ENCODE measurements around the gene PRR14L. TPM values are rescaled to one million over a fixed set of nuclear protein-coding genes. Genes with fewer than 3 reads are reported as not detected.
"Not testable (repeated sequence)": the region's sequence is repeated elsewhere in the genome, so short reads cannot be mapped to it uniquely, and the experiment has no call there.

The PRR14L gene
- total RNA-seq, 2 donors from 2014 or later: 45.5 to 46.8 TPM

GRCh38 chr22:31692186-31692886 is 57.6 kb downstream of the PRR14L start:
- DNase-seq (peak; percentile 16 to 34), ATAC-seq (replicated peaks in 1 of 2) (peak; percentile 90 to 93)
- H3K36me3 Mint-ChIP-seq (ENCODE audit: insufficient read depth in 2 of 2): peaks cover 5 to 16% of the 10 kb centered on the region in 2 donors
- H3K4me3 Mint-ChIP-seq: peak overlapping the region; percentile 29 to 75
- no peaks in the 10 kb centered on the region for H3K27me3 Mint-ChIP-seq (ENCODE audit: low read depth)
- peaks cover 29% of the 10 kb centered on the region for H3K4me1 Mint-ChIP-seq (ENCODE audit: low read depth)
- peak overlapping the region; percentile 85 for H3K27ac Mint-ChIP-seq
- H3K9me3 Mint-ChIP-seq: no peaks in the 10 kb centered on the region

GRCh38 chr22:31691408-31691807 is 58.5 kb downstream of the PRR14L start:
- H3K9me3 Mint-ChIP-seq: no peaks in the 10 kb centered on the region
- peaks cover 5 to 12% of the 10 kb centered on the region in 2 donors for H3K36me3 Mint-ChIP-seq (ENCODE audit: insufficient read depth in 2 of 2)
- H3K4me1 Mint-ChIP-seq (ENCODE audit: low read depth): peaks cover 29% of the 10 kb centered on the region
- ATAC-seq (replicated peaks in 1 of 2) (peak in 1 of 2 donors; percentile 49), DNase-seq (no peak)
- H3K27me3 Mint-ChIP-seq (ENCODE audit: low read depth): no peaks in the 10 kb centered on the region
- H3K4me3 Mint-ChIP-seq: no peak overlapping the region
- H3K27ac Mint-ChIP-seq: no peak overlapping the region

DNA sequence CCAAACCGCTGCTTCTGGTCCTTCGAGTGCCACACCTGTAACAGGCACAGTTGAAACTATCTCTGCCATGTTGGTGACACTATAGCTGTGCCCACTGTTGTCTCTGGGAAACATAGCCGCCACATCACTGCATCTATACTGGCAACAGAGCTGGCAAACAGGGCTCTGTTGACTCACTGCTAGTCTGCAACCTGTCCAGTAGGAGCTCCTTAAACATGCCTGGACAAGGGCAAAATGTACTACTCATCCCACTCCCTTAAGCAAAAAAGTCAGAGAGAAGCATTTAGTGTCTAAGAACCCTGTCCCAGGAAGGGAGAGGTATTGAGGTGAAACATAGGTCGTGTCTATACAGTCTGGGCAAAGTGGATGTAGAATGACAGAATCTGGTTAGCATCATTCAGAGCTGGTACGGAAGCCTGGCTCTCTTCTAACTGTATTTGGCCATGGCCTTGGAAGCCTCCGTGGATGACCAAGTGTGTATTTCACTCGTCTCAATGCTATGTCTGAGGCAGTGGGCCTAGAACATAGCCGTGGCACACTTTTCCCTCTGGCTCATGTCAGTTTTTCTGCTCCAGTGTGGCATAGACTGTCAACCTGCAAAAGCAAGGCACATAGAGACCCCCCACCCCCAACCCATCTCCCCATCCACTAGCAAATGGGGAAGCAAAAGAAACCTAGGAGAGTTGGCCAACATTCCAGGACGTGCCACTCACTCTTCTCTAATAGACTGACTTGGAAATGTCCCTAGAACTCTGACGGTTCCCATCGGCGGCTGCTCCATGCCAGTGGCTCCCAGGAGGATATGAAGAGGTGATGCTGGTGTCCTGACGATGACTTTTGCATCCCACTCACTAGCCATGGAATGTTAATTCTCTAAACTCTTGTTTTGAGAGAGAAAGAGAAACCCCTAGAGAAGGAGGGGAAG is 66.5 kb downstream of the PRR14L start:
- no peaks in the 10 kb centered on the region for H3K4me1 Mint-ChIP-seq (ENCODE audit: low read depth)
- peaks cover 8 to 12% of the 10 kb centered on the region in 2 donors for H3K36me3 Mint-ChIP-seq (ENCODE audit: insufficient read depth in 2 of 2)
- no peak overlapping the region for H3K27ac Mint-ChIP-seq
- no peaks in the 10 kb centered on the region for H3K27me3 Mint-ChIP-seq (ENCODE audit: low read depth)
- H3K9me3 Mint-ChIP-seq: no peaks in the 10 kb centered on the region
- ATAC-seq (replicated peaks in 1 of 2) (no peak), DNase-seq (no peak)
- no peak overlapping the region for H3K4me3 Mint-ChIP-seq

- Mint-ChIP-seq H3K9me3 (no peaks in the 10 kb centered on the region), H3K4me3 (no peak overlapping the region), H3K27ac (no peak overlapping the region), H3K36me3 (ENCODE audit: insufficient read depth in 2 of 2) (peaks cover 7% of the 10 kb centered on the region in 2 donors), H3K4me1 (ENCODE audit: low read depth) (no peaks in the 10 kb centered on the region), H3K27me3 (ENCODE audit: low read depth) (no peaks in the 10 kb centered on the region)
- DNase-seq: no peak
- ATAC-seq (replicated peaks in 1 of 2): no peak
Observed at GRCh38 chr22:31682751-31683150, 67.2 kb downstream of the PRR14L start.

DNA sequence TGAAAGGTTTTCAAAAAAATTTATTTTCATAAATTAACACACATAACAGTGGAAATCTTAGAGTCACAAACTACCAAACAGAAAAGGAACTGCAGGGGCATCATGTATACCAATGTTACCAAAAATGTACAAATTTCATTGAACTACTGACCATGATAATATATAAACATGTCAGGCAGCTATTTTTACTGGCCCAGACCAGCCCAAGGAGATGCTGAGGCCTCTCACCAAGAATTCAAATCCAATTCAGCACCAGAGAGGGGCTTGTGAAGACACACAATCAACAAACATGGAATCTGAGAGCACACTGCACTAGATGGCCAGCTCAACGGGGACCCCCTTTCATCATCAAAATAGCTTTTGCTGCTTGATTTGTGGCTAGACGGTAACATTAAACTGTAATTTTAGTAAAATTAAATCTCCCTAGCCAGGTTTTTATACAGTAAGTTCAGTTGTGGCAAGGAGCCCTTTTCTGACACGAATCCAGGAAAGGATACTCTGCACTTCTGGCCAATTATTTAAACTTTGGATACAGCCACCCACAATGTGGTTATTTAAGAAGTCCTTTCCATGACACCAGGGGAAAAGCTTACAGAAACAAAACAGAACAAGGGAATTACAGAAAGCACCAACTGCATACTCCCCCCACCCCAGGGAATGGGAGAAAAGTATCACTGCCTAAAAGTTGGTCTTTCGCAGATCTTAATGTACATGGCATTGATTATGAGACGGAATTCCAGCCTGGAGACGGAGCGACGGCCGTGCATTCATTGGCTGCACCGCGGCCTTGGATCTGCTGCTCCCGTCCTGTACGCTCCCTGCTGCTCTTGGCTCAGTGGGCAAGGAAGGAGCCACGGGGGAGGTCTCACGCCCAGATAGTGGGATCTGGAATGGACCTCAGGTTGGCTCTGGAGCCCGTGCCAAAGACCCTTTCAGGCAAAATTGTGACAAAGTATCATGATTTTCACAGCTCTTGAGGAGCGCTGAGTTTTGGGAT is 68.3 kb downstream of the PRR14L start:
- Mint-ChIP-seq H3K9me3 (no peaks in the 10 kb centered on the region), H3K27ac (no peak overlapping the region)

DNA sequence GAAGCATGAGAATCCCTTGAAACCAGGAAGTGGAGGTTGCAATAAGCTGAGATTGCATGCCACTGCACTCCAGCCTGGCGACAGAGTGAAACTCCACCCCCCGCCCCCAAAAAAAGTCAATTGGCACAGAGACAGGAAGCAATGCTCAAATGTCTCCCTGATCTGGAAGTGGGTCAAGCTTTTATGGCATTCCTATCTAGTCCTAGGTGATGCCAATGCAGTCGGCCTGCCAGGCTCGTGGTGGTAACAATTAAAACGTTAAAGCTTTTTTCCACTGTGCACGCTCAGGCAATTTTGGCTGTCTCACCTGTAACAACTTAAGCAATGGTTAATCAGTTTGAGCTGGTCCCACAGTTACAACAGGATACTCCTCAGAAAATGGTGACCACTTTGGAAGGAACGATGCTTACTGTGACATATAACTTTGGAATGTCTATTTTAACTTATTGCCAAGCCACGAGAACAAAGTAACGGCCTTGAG is 69.0 kb downstream of the PRR14L start:
- Mint-ChIP-seq H3K27me3 (ENCODE audit: low read depth) (no peaks in the 10 kb centered on the region), H3K4me3 (no peak overlapping the region), H3K9me3 (no peaks in the 10 kb centered on the region), H3K27ac (no peak overlapping the region), H3K36me3 (ENCODE audit: insufficient read depth in 2 of 2) (peaks cover 6 to 7% of the 10 kb centered on the region in 2 donors), H3K4me1 (ENCODE audit: low read depth) (peaks cover 13% of the 10 kb centered on the region)
- ATAC-seq (replicated peaks in 1 of 2): no peak
- DNase-seq: no peak

More for the DNA sequence above, 68.3 kb downstream of the PRR14L start:
- Mint-ChIP-seq H3K4me3 (no peak overlapping the region), H3K27me3 (ENCODE audit: low read depth) (no peaks in the 10 kb centered on the region), H3K36me3 (ENCODE audit: insufficient read depth in 2 of 2) (peaks cover 7% of the 10 kb centered on the region in 2 donors), H3K4me1 (ENCODE audit: low read depth) (peaks cover 6% of the 10 kb centered on the region)
- ATAC-seq (replicated peaks in 1 of 2): no peak
- DNase-seq: no peak

- Mint-ChIP-seq H3K27ac (no peak overlapping the region), H3K27me3 (ENCODE audit: low read depth) (no peaks in the 10 kb centered on the region), H3K4me3 (no peak overlapping the region), H3K4me1 (ENCODE audit: low read depth) (peaks cover 13% of the 10 kb centered on the region), H3K9me3 (no peaks in the 10 kb centered on the region), H3K36me3 (ENCODE audit: insufficient read depth in 2 of 2) (no peaks in the 10 kb centered on the region)
- ATAC-seq (replicated peaks in 1 of 2) (no peak), DNase-seq (no peak)
Observed at GRCh38 chr22:31678748-31679147, 71.2 kb downstream of the PRR14L start.

- Mint-ChIP-seq H3K27ac (peak overlapping the region; percentile 96), H3K4me3 (peak overlapping the region; percentile 88 to 99), H3K27me3 (ENCODE audit: low read depth) (no peaks in the 10 kb centered on the region), H3K9me3 (no peaks in the 10 kb centered on the region), H3K4me1 (ENCODE audit: low read depth) (peaks cover 13% of the 10 kb centered on the region), H3K36me3 (ENCODE audit: insufficient read depth in 2 of 2) (no peaks in the 10 kb centered on the region)
- peak; percentile 100 for ATAC-seq (replicated peaks in 1 of 2)
- DNase-seq: peak; percentile 91
Observed at GRCh38 chr22:31676700-31677099, 73.2 kb downstream of the PRR14L start.

GRCh38 chr22:31674219-31674618 is 75.7 kb downstream of the PRR14L start:
- not testable (repeated sequence) for H3K4me3 Mint-ChIP-seq; DNase-seq; ATAC-seq (replicated peaks in 1 of 2); H3K36me3 Mint-ChIP-seq (ENCODE audit: insufficient read depth in 2 of 2); H3K27ac Mint-ChIP-seq; H3K9me3 Mint-ChIP-seq; H3K27me3 Mint-ChIP-seq (ENCODE audit: low read depth)
- H3K4me1 Mint-ChIP-seq (ENCODE audit: low read depth): peaks cover 13% of the 10 kb centered on the region

DNA sequence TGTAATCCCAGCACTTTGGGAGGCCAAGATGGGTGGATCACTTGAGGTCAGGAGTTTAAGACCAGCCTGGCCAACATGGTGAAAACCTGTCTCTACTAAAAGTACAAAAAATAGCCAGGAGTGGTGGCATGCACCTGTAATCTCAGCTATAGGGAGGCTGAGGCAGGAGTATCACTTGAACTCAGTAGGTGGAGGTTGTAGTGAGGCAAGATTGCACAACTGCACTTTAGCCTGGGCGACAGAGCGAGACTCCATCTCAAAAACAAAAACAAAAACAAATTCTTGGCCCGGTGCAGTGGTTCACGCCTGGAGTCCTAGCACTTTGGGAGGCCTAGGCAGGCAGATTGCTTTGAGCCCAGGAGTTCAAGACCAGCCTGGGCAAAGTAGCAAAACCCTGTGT is 81.1 kb downstream of the PRR14L start:
- H3K9me3 Mint-ChIP-seq; H3K27ac Mint-ChIP-seq; H3K4me3 Mint-ChIP-seq; DNase-seq; H3K36me3 Mint-ChIP-seq (ENCODE audit: insufficient read depth in 2 of 2); H3K4me1 Mint-ChIP-seq (ENCODE audit: low read depth); ATAC-seq (replicated peaks in 1 of 2); H3K27me3 Mint-ChIP-seq (ENCODE audit: low read depth): not testable (repeated sequence)

DNA sequence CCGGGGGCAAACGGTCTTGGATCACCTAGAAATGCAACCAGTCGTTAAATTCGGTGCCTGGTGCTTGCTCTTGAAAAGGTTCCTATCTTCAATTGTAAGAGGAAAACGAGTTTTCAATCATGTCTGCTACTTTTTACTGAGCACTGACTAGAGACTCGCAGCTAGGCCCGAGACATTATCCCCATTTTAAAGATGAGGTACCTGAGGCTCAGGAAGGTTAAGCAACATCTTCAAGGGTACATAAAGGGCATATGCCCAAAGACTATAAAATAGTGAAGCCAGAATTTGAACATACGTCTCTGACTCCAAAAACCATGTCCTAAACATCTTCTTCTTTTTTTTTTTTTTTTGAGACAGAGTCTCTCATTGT is 87.3 kb downstream of the PRR14L start:
- peak overlapping the region; percentile 94 to 95 for H3K4me3 Mint-ChIP-seq
- no peak for ATAC-seq (replicated peaks in 1 of 2)
- peak overlapping the region; percentile 95 for H3K27ac Mint-ChIP-seq
- peaks cover 1 to 5% of the 10 kb centered on the region in 2 donors for H3K36me3 Mint-ChIP-seq (ENCODE audit: insufficient read depth in 2 of 2)
- no peaks in the 10 kb centered on the region for H3K9me3 Mint-ChIP-seq
- no peak for DNase-seq
- peaks cover 46% of the 10 kb centered on the region for H3K4me1 Mint-ChIP-seq (ENCODE audit: low read depth)
- no peaks in the 10 kb centered on the region for H3K27me3 Mint-ChIP-seq (ENCODE audit: low read depth)

GRCh38 chr22:31661851-31662667 is 87.9 kb downstream of the PRR14L start, which contains the start of gene PISD:
PISD (minus strand) TSS chr22:31662215; CDS start chr22:31662208, 7 bp downstream.
- DNase-seq (peak; percentile 97), ATAC-seq (replicated peaks in 1 of 2) (peak; percentile 85 to 86)
- Mint-ChIP-seq H3K36me3 (ENCODE audit: insufficient read depth in 2 of 2) (peaks cover 1 to 5% of the 10 kb centered on the region in 2 donors), H3K9me3 (no peaks in the 10 kb centered on the region), H3K27me3 (ENCODE audit: low read depth) (no peaks in the 10 kb centered on the region), H3K27ac (peak within 1 kb of the TSS; percentile 95), H3K4me3 (peak within 1 kb of the TSS; percentile 94 to 95), H3K4me1 (ENCODE audit: low read depth) (peaks cover 48% of the 10 kb centered on the region)

Measured in activated T-cell treated with anti-CD3 and anti-CD28 coated beads, Interleukin-2, amount 50 U/mL, for 72 hours (primary cell).